ENCODE data around the gene GEMIN8.

Gene GEMIN8

GRCh38 chrX:14029425-14030173 lies at the start of gene GEMIN8:
Gene GEMIN8 (minus strand): TSS chrX:14029892. CDS start chrX:14021478, 8,414 bp downstream.
- peak; percentile 85 for DNase-seq

GRCh38 chrX:14076639-14077038 lies 46.9 kb upstream of the GEMIN8 start:
- no peak for DNase-seq

GRCh38 chrX:14073556-14073955 lies 43.9 kb upstream of the GEMIN8 start:
- no peak for DNase-seq

- no peak for DNase-seq
Measured at GRCh38 chrX:14073071-14073470, 43.4 kb upstream of the GEMIN8 start.

- DNase-seq: no peak
Measured at GRCh38 chrX:14065800-14066199, 36.1 kb upstream of the GEMIN8 start.

- no peak for DNase-seq
Measured at GRCh38 chrX:14064626-14065432, 35.1 kb upstream of the GEMIN8 start.

- DNase-seq: no peak
Measured at GRCh38 chrX:14062524-14062923, 32.8 kb upstream of the GEMIN8 start.

- DNase-seq: no peak
Measured at GRCh38 chrX:14056206-14056605, 26.5 kb upstream of the GEMIN8 start.

- no peak for DNase-seq
Measured at GRCh38 chrX:14051416-14051815, 21.7 kb upstream of the GEMIN8 start.

- no peak for DNase-seq
Measured at GRCh38 chrX:14050709-14051108, 21.0 kb upstream of the GEMIN8 start.

GRCh38 chrX:14043209-14043608 lies 13.5 kb upstream of the GEMIN8 start:
- DNase-seq: no peak

GRCh38 chrX:14039344-14039743 lies 9.7 kb upstream of the GEMIN8 start:
- peak; percentile 70 for DNase-seq

- no peak for DNase-seq
Measured at GRCh38 chrX:14038375-14039085, 8.8 kb upstream of the GEMIN8 start.

- peak; percentile 67 for DNase-seq
Measured at GRCh38 chrX:14032406-14032805, 2.7 kb upstream of the GEMIN8 start.

GRCh38 chrX:14030174-14030530 lies 460 bp upstream of the GEMIN8 start:
- no peak for DNase-seq

GRCh38 chrX:14029039-14029424 lies 660 bp downstream of the GEMIN8 start:
- no peak for DNase-seq

GRCh38 chrX:14028473-14028872 lies 1.2 kb downstream of the GEMIN8 start:
- no peak for DNase-seq

- no peak for DNase-seq
Measured at GRCh38 chrX:14027511-14028019, 2.1 kb downstream of the GEMIN8 start.

- peak; percentile 8 for DNase-seq
Measured at GRCh38 chrX:14027036-14027435, 2.7 kb downstream of the GEMIN8 start.

- no peak for DNase-seq
Measured at GRCh38 chrX:14026121-14026520, 3.6 kb downstream of the GEMIN8 start.

- DNase-seq: no peak
Measured at GRCh38 chrX:14022019-14022418, 7.7 kb downstream of the GEMIN8 start.

GRCh38 chrX:14017399-14017798 lies 12.3 kb downstream of the GEMIN8 start:
- DNase-seq: no peak

GRCh38 chrX:14015941-14016340 lies 13.8 kb downstream of the GEMIN8 start:
- no peak for DNase-seq

GRCh38 chrX:14015294-14015693 lies 14.4 kb downstream of the GEMIN8 start:
- DNase-seq: no peak

Measured in stimulated activated CD4-positive, alpha-beta T cell treated with anti-CD3 and anti-CD28 coated beads, Interleukin-4, amount 100 ng/mL, for 24 hours (primary cell).